Astrocyte (in vitro differentiated cells and primary cell): ENCODE data around the gene ARHGAP25. TPM values are rescaled to one million over a fixed set of nuclear protein-coding genes. Genes with fewer than 3 reads are reported as not detected.

Experiments used
- DNase-seq: peaks from one replicate; pipeline ENCODE4 v3.0.0-alpha.2; 2010; ENCODE audit warnings: low read depth
- FAIRE-seq: peaks from 2 replicates; lab custom pipeline; 2011; peaks lifted over from hg19 to GRCh38; lab: Jason Lieb, UNC
- H2AFZ ChIP-seq: 2 replicates; pipeline ENCODE4 v1.6.0; 2012; ENCODE audit warnings: low read depth, low read length, inconsistent platforms
- H3K27ac ChIP-seq: 2 replicates; pipeline ENCODE4 v1.5.1; 2011; ENCODE audit warnings: low read depth, low read length, inconsistent platforms
- H3K27me3 ChIP-seq: 2 replicates; pipeline ENCODE4 v1.6.0; 2011; ENCODE audit warnings: low read length, inconsistent platforms; ENCODE audit not compliant: insufficient read depth
- H3K36me3 ChIP-seq: 2 replicates; pipeline ENCODE4 v1.5.1; 2011; ENCODE audit warnings: low read length, inconsistent platforms; ENCODE audit not compliant: insufficient read depth
- H3K4me1 ChIP-seq: 2 replicates; pipeline ENCODE4 v1.5.1; 2011; ENCODE audit warnings: low read length, inconsistent platforms; ENCODE audit not compliant: insufficient read depth
- H3K4me2 ChIP-seq: 2 replicates; pipeline ENCODE4 v1.6.0; 2012; ENCODE audit warnings: low read length, inconsistent platforms
- H3K4me3 ChIP-seq: 2 replicates; pipeline ENCODE4 v1.5.1; 2011; ENCODE audit warnings: low read depth, mild to moderate bottlenecking, low read length, inconsistent platforms; ENCODE audit not compliant: insufficient read depth
- H3K79me2 ChIP-seq: 2 replicates; pipeline ENCODE4 v1.6.0; 2012; ENCODE audit warnings: mild to moderate bottlenecking, low read length, inconsistent platforms; ENCODE audit not compliant: insufficient read depth
- H3K9ac ChIP-seq: 2 replicates; pipeline ENCODE4 v1.6.0; 2012; ENCODE audit warnings: mild to moderate bottlenecking, low read length, inconsistent platforms
- H3K9me3 ChIP-seq: 2 replicates; pipeline ENCODE4 v1.5.1; 2012; ENCODE audit warnings: low read depth, mild to moderate bottlenecking, low read length, inconsistent platforms; ENCODE audit not compliant: insufficient read depth
- H4K20me1 ChIP-seq: 2 replicates; pipeline ENCODE4 v1.6.0; 2012; ENCODE audit warnings: low read length, inconsistent platforms; ENCODE audit not compliant: insufficient read depth
- H3K27ac Mint-ChIP-seq: one replicate; pipeline ENCODE4 v1.8.0; 2021; ENCODE audit warnings: mild to moderate bottlenecking, mixed read lengths; ENCODE audit not compliant: unreplicated experiment
- H3K27me3 Mint-ChIP-seq: one replicate; pipeline ENCODE4 v1.8.0; 2021; ENCODE audit warnings: low read depth, mixed read lengths; ENCODE audit not compliant: unreplicated experiment
- H3K36me3 Mint-ChIP-seq: one replicate; pipeline ENCODE4 v1.8.0; 2021; ENCODE audit warnings: low read depth, mixed read lengths; ENCODE audit not compliant: unreplicated experiment
- H3K4me1 Mint-ChIP-seq: one replicate; pipeline ENCODE4 v1.8.0; 2021; ENCODE audit warnings: low read depth, mixed read lengths; ENCODE audit not compliant: unreplicated experiment
- H3K4me3 Mint-ChIP-seq: one replicate; pipeline ENCODE4 v1.8.0; 2021; ENCODE audit warnings: mild to moderate bottlenecking, moderate library complexity, mixed read lengths; ENCODE audit not compliant: unreplicated experiment
- H3K9me3 Mint-ChIP-seq: one replicate; pipeline ENCODE4 v1.8.0; 2021; ENCODE audit warnings: mild to moderate bottlenecking, mixed read lengths; ENCODE audit not compliant: unreplicated experiment
- EZH2 ChIP-seq: IDR thresholded peaks from 2 replicates; pipeline ENCODE4 v1.6.1; 2012; ENCODE audit warnings: mild to moderate bottlenecking, low read length, inconsistent platforms; ENCODE audit not compliant: insufficient read depth
- total RNA-seq: library from RNA; stranded (reverse); gene quantifications from 2 replicates; pipeline ENCODE4 v1.2.1, GENCODE V29; 2021
- TF ChIP-seq, protein P1 (sequence below): IDR thresholded peaks from 2 replicates; pipeline ENCODE4 v1.5.1; 2011; ENCODE audit warnings: low read depth, mild to moderate bottlenecking, inconsistent platforms, low read length, moderate library complexity; ENCODE audit not compliant: insufficient read depth

ARHGAP25 gene
- total RNA-seq, 1 donor from 2014 or later, result 0.30 TPM

GRCh38 chr2:68732036-68732932 is 2.3 kb upstream of the ARHGAP25 start:
- TF ChIP-seq, protein P1, sequence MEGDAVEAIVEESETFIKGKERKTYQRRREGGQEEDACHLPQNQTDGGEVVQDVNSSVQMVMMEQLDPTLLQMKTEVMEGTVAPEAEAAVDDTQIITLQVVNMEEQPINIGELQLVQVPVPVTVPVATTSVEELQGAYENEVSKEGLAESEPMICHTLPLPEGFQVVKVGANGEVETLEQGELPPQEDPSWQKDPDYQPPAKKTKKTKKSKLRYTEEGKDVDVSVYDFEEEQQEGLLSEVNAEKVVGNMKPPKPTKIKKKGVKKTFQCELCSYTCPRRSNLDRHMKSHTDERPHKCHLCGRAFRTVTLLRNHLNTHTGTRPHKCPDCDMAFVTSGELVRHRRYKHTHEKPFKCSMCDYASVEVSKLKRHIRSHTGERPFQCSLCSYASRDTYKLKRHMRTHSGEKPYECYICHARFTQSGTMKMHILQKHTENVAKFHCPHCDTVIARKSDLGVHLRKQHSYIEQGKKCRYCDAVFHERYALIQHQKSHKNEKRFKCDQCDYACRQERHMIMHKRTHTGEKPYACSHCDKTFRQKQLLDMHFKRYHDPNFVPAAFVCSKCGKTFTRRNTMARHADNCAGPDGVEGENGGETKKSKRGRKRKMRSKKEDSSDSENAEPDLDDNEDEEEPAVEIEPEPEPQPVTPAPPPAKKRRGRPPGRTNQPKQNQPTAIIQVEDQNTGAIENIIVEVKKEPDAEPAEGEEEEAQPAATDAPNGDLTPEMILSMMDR, result no peak
- TF ChIP-seq EZH2, result no peak
- Mint-ChIP-seq H3K4me1 (peaks cover 12% of the 10 kb centered on the region), H3K4me3 (no peak overlapping the region), H3K9me3 (peaks cover 5% of the 10 kb centered on the region), H3K27ac (no peak overlapping the region), H3K36me3 (no peaks in the 10 kb centered on the region), H3K27me3 (peaks cover 5% of the 10 kb centered on the region)
- Histone ChIP-seq H3K4me3 (no peak overlapping the region), H3K4me2 (no peak overlapping the region), H3K4me1 (peaks cover 13% of the 10 kb centered on the region), H3K27me3 (no peaks in the 10 kb centered on the region), H3K79me2 (no peaks in the 10 kb centered on the region), H3K27ac (no peak overlapping the region), H3K9ac (no peak overlapping the region), H3K36me3 (no peaks in the 10 kb centered on the region), H4K20me1 (no peaks in the 10 kb centered on the region), H2AFZ (no peak overlapping the region), H3K9me3 (no peaks in the 10 kb centered on the region)
- DNase-seq (no peak), FAIRE-seq (no peak)

DNA sequence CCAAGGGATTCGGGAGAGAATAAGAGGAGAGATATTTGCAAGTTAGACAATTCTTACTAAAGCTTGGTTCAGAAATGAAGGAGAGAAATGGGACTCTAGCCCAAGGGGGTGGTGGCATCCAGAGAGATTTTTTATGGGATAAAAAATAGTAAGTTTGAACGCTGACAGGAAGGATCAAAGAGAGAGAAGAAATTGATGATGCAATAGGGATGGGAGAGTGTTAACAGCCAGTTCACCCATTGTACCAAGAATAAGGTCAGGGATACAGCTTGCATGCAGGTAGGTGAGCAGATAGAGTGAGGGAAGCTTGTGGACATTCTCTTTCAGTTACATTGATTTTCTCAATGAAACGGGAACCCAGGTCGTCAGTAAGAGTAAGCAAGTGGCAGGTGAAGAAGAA is 1.2 kb upstream of the ARHGAP25 start:
- Histone ChIP-seq H3K27ac (no peak overlapping the region), H4K20me1 (no peaks in the 10 kb centered on the region), H3K9me3 (no peaks in the 10 kb centered on the region), H2AFZ (no peak overlapping the region), H3K9ac (no peak overlapping the region), H3K4me1 (peaks cover 7% of the 10 kb centered on the region), H3K27me3 (no peaks in the 10 kb centered on the region), H3K4me2 (no peak overlapping the region), H3K36me3 (no peaks in the 10 kb centered on the region), H3K4me3 (no peak overlapping the region), H3K79me2 (no peaks in the 10 kb centered on the region)
- Mint-ChIP-seq H3K4me3 (no peak overlapping the region), H3K9me3 (peaks cover 5% of the 10 kb centered on the region), H3K4me1 (peaks cover 5% of the 10 kb centered on the region), H3K27ac (no peak overlapping the region), H3K36me3 (no peaks in the 10 kb centered on the region), H3K27me3 (peaks cover 5% of the 10 kb centered on the region)
- FAIRE-seq (no peak), DNase-seq (no peak)
- TF ChIP-seq EZH2, result no peak
- TF ChIP-seq, protein P1, result no peak

DNA sequence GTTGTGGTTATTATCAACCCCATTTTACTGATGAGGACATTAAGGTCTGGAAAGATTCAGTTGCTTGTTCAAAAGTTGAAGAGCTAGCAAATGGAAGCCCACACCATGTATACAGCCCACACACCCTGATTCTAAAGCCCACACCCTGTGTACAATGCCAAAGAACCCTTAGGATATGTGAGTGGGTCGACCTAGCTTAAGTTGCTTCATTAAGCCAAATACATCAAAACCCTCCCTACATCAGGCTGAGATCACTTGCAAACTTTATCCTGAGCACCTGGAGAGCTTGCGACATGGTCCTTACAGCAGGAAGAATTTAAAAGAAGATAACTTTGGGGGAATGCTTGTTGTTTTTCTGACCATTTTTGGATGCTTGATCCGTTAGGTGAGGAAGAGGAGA is 435 bp upstream of the ARHGAP25 start:
- Histone ChIP-seq H3K79me2 (no peaks in the 10 kb centered on the region), H3K36me3 (no peaks in the 10 kb centered on the region), H2AFZ (no peak overlapping the region), H3K9me3 (no peaks in the 10 kb centered on the region), H3K4me1 (peaks cover 7% of the 10 kb centered on the region), H3K27ac (no peak overlapping the region), H4K20me1 (no peaks in the 10 kb centered on the region), H3K9ac (no peak overlapping the region), H3K4me3 (no peak overlapping the region), H3K27me3 (no peaks in the 10 kb centered on the region), H3K4me2 (no peak overlapping the region)
- H3K27me3 Mint-ChIP-seq, result peaks cover 5% of the 10 kb centered on the region
- DNase-seq (no peak), FAIRE-seq (no peak)
- no peak overlapping the region for H3K27ac Mint-ChIP-seq
- no peak overlapping the region for H3K4me3 Mint-ChIP-seq
- TF ChIP-seq, protein P1, result no peak
- no peak for TF ChIP-seq EZH2
- peaks cover 5% of the 10 kb centered on the region for H3K9me3 Mint-ChIP-seq
- H3K4me1 Mint-ChIP-seq, result peaks cover 5% of the 10 kb centered on the region
- H3K36me3 Mint-ChIP-seq, result no peaks in the 10 kb centered on the region
